Body of pancreas (tissue), 4 donors: Measurements from ENCODE around the gene RPS16. TPM values are rescaled to one million over a fixed set of nuclear protein-coding genes. Genes with fewer than 3 reads are reported as not detected.

ENCODE experiments used
- ATAC-seq: fragments of 150-250 bp; one replicate; pipeline ENCODE4 v1.9.1; 2016
- DNase-seq, 4 donors: peaks; one replicate each; pipeline ENCODE4 v3.0.0-alpha.2; 2019
- H3K27ac ChIP-seq, 4 donors: fragments of 200-600 bp; sonication (generic); 1 replicate in 3 of 4; 2 replicates in 1 of 4; pipeline versions ENCODE4 v1.5.1 to v1.6.1; 2016 to 2019; ENCODE audit warnings: mild to moderate bottlenecking in 1 of 4, mixed read lengths in 1 of 4, moderate library complexity in 1 of 4
- H3K27me3 ChIP-seq, 2 donors: fragments of 200-600 bp; sonication (generic); one replicate each; pipeline ENCODE4 v1.6.0; 2016; ENCODE audit warnings: mild to moderate bottlenecking in 1 of 2
- H3K36me3 ChIP-seq, 2 donors: fragments of 200-600 bp; sonication (generic); replicated peaks in 1 of 2; 2 replicates each; pipeline ENCODE4 v1.5.1; 2016; ENCODE audit warnings: low read depth in 2 of 2; ENCODE audit not compliant: insufficient read depth in 1 of 2
- H3K4me1 ChIP-seq: fragments of 200-600 bp; sonication (generic); one replicate; pipeline ENCODE4 v1.6.0; 2016
- H3K4me3 ChIP-seq, 2 donors: fragments of 200-600 bp; sonication (generic); 1 replicate in 1 of 2; 2 replicates in 1 of 2; pipeline ENCODE4 v1.5.1; 2016 to 2019
- H3K9me3 ChIP-seq, 3 donors: fragments of 200-600 bp; sonication (generic); 1 replicate in 2 of 3; 2 replicates in 1 of 3; pipeline ENCODE4 v1.5.1; 2016
- CTCF ChIP-seq, 7 experiments: fragments of 450-650 bp in 4 of 7; fragments of 200-600 bp in 3 of 7; sonication (generic) in 3 of 7; IDR thresholded peaks; one replicate each; pipeline ENCODE4 v1.5.1; 2016 to 2019; ENCODE audit warnings: antibody characterized with exemption in 7 of 7
- POLR2A ChIP-seq, 3 donors: fragments of 450-650 bp; IDR thresholded peaks; one replicate each; pipeline ENCODE4 v1.6.1; 2016; ENCODE audit warnings: antibody characterized with exemption in 3 of 3, mild to moderate bottlenecking in 2 of 3
- WGBS, 2 donors: methylation state at CpG; one replicate each; pipeline ENCODE4 v1.1.5; 2017; 5-methylcytosine and 5-hydroxymethylcytosine counted together
- intact Hi-C: fragments of 100-400 bp; cut with DNase I; formaldehyde crosslinking; loops from one replicate; pipeline ENCODE4 v1.15.1; 2023
- total RNA-seq, 2 donors: library from RNA; depleted of rRNA; stranded (reverse); fragments of >200 nt; gene quantifications; one replicate each; pipeline ENCODE4 v1.1.0, GENCODE V29; 2016

RPS16 gene
- 1,000 to 10,000 TPM in 1 of 2 donors, 100 to 1,000 TPM in 1; 573 to 1,475 TPM for total RNA-seq

- ATAC-seq (peak; percentile 99), DNase-seq (peak; percentile 99 to 100 (median 99))
- H3K27me3 ChIP-seq = no peaks in the 10 kb centered on the region
- intact Hi-C loops = no loop called here
- peaks cover 0 to 13% of the 10 kb centered on the region in 2 donors for H3K36me3 ChIP-seq
- H3K27ac ChIP-seq = peak within 1 kb of the TSS; percentile 74 to 86 (median 77)
- no peaks in the 10 kb centered on the region for H3K9me3 ChIP-seq
- 0 to 1% methylated on average over 32 to 59 of the region's 61 CpGs for WGBS, 2 donors
- peak within 1 kb of the TSS; percentile 41 to 98 for H3K4me3 ChIP-seq
- H3K4me1 ChIP-seq = peaks cover 36% of the 10 kb centered on the region
- TF ChIP-seq POLR2A (IDR thresholded peaks at IDR 0.05) (peak; percentile 90 to 98 (median 98)), CTCF (IDR thresholded peaks at IDR 0.05) (peak in 1 of 7 experiments; percentile 38)
These were observed at the start of gene RPS16 for GRCh38 chr19:39435499-39436349. Gene RPS16, minus strand, starts transcription at chr19:39435949. Its CDS starts 54 bp downstream, at chr19:39435895.

GRCh38 chr19:39483141-39483540 lies 47.4 kb upstream of the RPS16 start:
- Histone ChIP-seq H3K27me3 (no peaks in the 10 kb centered on the region), H3K36me3 (peaks cover 0 to 7% of the 10 kb centered on the region in 2 donors), H3K4me1 (peaks cover 19% of the 10 kb centered on the region), H3K27ac (no peak overlapping the region), H3K4me3 (no peak overlapping the region), H3K9me3 (no peaks in the 10 kb centered on the region)
- DNase-seq (no peak), ATAC-seq (no peak)
- intact Hi-C loops = no loop called here
- WGBS, 2 donors = 70 to 88% methylated on average over 5 to 6 of the region's 6 CpGs
- TF ChIP-seq POLR2A (IDR thresholded peaks at IDR 0.05) = no peak
- TF ChIP-seq CTCF (IDR thresholded peaks at IDR 0.05) = no peak

GRCh38 chr19:39481676-39482075 lies 45.9 kb upstream of the RPS16 start:
- peak overlapping the region in 1 of 2 donors; percentile 66 for H3K4me3 ChIP-seq
- DNase-seq (no peak), ATAC-seq (no peak)
- intact Hi-C loops = no loop called here
- TF ChIP-seq POLR2A (IDR thresholded peaks at IDR 0.05) (no peak), CTCF (IDR thresholded peaks at IDR 0.05) (no peak)
- WGBS, 2 donors = 58 to 59% methylated on average over 4 to 11 of the region's 11 CpGs
- peaks cover 19% of the 10 kb centered on the region for H3K4me1 ChIP-seq
- no peak overlapping the region for H3K27ac ChIP-seq
- no peaks in the 10 kb centered on the region for H3K9me3 ChIP-seq
- peaks cover 0 to 4% of the 10 kb centered on the region in 2 donors for H3K36me3 ChIP-seq
- no peaks in the 10 kb centered on the region for H3K27me3 ChIP-seq

- no peaks in the 10 kb centered on the region for H3K9me3 ChIP-seq
- H3K36me3 ChIP-seq = peaks cover 0 to 4% of the 10 kb centered on the region in 2 donors
- TF ChIP-seq CTCF (IDR thresholded peaks at IDR 0.05) = no peak
- no peak for TF ChIP-seq POLR2A (IDR thresholded peaks at IDR 0.05)
- H3K27me3 ChIP-seq = no peaks in the 10 kb centered on the region
- no peak for ATAC-seq
- peak overlapping the region in 3 of 4 donors; percentile 53 to 81 (median 80) for H3K27ac ChIP-seq
- H3K4me1 ChIP-seq = peaks cover 19% of the 10 kb centered on the region
- WGBS, 2 donors = 0 to 1% methylated on average over 12 of the region's 12 CpGs
- DNase-seq = no peak
- intact Hi-C loops = no loop called here
- H3K4me3 ChIP-seq = peak overlapping the region; percentile 66 to 67
These were observed 45.4 kb upstream of the RPS16 start for GRCh38 chr19:39481229-39481545.
